Measurements from ENCODE around the gene ABCC8. TPM values are rescaled to one million over a fixed set of nuclear protein-coding genes. Genes with fewer than 3 reads are reported as not detected.

The ABCC8 gene
- total RNA-seq, 1 experiment from 2014 or later = not detected

DNA sequence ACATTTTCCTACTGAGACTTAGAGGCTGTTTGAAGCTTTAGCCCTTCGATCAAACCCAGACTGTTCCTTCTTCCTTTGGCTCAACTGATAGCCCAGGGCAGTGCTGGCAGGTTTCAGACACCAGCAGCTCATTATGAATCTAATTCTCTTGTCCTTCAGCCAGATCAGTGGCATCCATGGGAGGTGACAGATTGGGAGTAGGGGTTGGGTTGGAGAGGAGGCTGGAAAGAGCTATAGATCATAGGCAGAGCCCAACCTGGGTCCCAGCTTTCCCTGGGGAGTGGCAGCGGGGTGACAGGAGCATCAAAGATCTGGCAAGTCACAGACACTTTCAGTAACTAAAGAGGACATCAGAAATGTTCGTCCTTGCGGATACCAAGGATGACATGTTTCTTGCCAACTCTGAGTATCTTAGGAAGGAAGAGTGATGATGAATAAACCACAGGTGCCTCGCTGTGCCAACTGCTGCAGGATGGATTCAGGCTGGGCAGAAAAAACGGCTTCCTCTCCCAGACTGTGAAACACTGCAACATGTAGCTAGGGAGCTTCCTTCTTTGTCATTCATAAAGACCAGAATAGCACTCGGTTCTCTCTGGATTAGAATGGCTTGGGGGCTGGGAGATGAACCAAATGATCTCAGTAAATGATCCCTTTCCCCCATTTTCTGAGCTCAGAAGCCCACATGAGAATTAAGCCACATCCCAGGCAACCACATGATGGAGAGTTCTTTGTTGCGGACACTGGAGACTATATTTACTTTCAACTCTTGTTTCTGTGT, 19.1 kb downstream of the ABCC8 start:
- Mint-ChIP-seq H3K36me3 (ENCODE audit: insufficient read depth, unreplicated experiment) (no peaks in the 10 kb centered on the region), H3K27ac (ENCODE audit: unreplicated experiment) (no peak overlapping the region), H3K9me3 (ENCODE audit: unreplicated experiment) (no peaks in the 10 kb centered on the region), H3K4me1 (ENCODE audit: low read depth, unreplicated experiment) (no peaks in the 10 kb centered on the region), H3K27me3 (ENCODE audit: insufficient read depth, unreplicated experiment) (peaks cover 15% of the 10 kb centered on the region), H3K4me3 (ENCODE audit: unreplicated experiment) (no peak overlapping the region)
- TF ChIP-seq CTCF (IDR thresholded peaks at IDR 0.05; ENCODE audit: insufficient read depth in 1 of 2, low read depth in 1 of 2, low read length in 1 of 2, severe bottlenecking in 1 of 2, unreplicated experiment in 1 of 2) = no peak
- H3K36me3 ChIP-seq (ENCODE audit: control insufficient read depth, insufficient read depth, low read length) = no peaks in the 10 kb centered on the region
- BruUV-seq (replicated peaks) = no TSS peak
- CTCF ChIA-PET = interaction anchor here (0.9 kb wide), 1 partner anchor 11 kb away, joined by 3 read pairs; no protein-coding TSS in a partner anchor
- H3K27me3 ChIP-seq (replicated peaks; ENCODE audit: control insufficient read depth, insufficient read depth, low read length) = peaks cover 2% of the 10 kb centered on the region
- POLR2A ChIA-PET = no interaction called here
- intact Hi-C loops (cut with micrococcal nuclease; ENCODE audit: unreplicated experiment) = no loop called here
- no peak overlapping the region for H3K4me3 ChIP-seq (ENCODE audit: low read depth, low read length)
- H3K9me3 ChIP-seq = no peaks in the 10 kb centered on the region
- DNase-seq = no peak
- H3K4me1 ChIP-seq = no peaks in the 10 kb centered on the region

DNA sequence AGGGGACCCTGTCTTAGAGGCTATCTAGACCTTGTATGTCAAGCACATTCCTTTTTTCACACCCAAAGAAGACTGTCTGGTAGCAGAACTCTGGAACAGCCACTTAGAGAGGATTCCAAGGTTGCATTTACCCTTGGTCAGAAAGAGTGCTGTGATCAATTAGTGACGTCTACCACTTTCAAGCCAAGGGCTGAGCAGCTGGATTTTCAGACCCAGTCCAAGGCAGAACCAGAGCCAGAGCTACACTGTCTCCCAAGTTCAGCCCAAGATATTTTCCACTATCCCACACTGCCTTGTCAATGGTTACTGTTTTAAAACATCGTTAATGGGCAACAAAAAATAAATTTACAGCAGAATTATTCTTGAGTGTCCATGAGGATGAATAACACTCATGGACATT, 24.0 kb downstream of the ABCC8 start:
- Mint-ChIP-seq H3K27me3 (ENCODE audit: insufficient read depth, unreplicated experiment) (peaks cover 21% of the 10 kb centered on the region), H3K9me3 (ENCODE audit: unreplicated experiment) (no peaks in the 10 kb centered on the region), H3K4me3 (ENCODE audit: unreplicated experiment) (no peak overlapping the region), H3K36me3 (ENCODE audit: insufficient read depth, unreplicated experiment) (no peaks in the 10 kb centered on the region), H3K27ac (ENCODE audit: unreplicated experiment) (no peak overlapping the region), H3K4me1 (ENCODE audit: low read depth, unreplicated experiment) (no peaks in the 10 kb centered on the region)
- intact Hi-C loops (cut with micrococcal nuclease; ENCODE audit: unreplicated experiment) = no loop called here
- Histone ChIP-seq H3K36me3 (ENCODE audit: control insufficient read depth, insufficient read depth, low read length) (no peaks in the 10 kb centered on the region), H3K4me3 (ENCODE audit: low read depth, low read length) (no peak overlapping the region), H3K4me1 (no peaks in the 10 kb centered on the region), H3K9me3 (no peaks in the 10 kb centered on the region; the same call in 1 of the 2 replicates), H3K27me3 (replicated peaks; ENCODE audit: control insufficient read depth, insufficient read depth, low read length) (no peaks in the 10 kb centered on the region; the same call in none of the 2 replicates)
- no TSS peak for BruUV-seq (replicated peaks)
- TF ChIP-seq CTCF (IDR thresholded peaks at IDR 0.05; ENCODE audit: insufficient read depth in 1 of 2, low read depth in 1 of 2, low read length in 1 of 2, severe bottlenecking in 1 of 2, unreplicated experiment in 1 of 2) = no peak
- CTCF ChIA-PET = no interaction called here
- no peak for DNase-seq
- POLR2A ChIA-PET = interaction anchor here (0.6 kb wide), 1 partner anchor 16 kb away, joined by 4 read pairs; no protein-coding TSS in a partner anchor

DNA sequence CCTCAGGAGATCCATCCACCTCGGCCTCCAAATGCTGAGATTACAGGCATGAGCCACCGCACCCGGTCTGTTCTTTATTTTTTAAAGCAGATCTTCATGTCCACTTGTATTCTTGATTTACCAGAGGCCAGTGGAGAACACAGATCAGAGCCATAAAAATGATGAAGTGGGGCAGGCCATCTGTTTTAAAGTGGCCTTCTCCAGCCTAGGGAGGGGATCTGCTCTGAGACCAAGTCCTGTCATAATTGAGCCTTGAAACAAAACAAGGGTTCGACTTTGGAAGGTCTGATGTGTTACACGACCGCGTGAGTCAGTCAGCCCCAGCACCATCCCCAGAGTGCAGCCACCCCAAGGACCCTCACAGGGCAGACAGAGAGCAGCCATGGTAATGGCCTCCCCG, 27.5 kb downstream of the ABCC8 start:
- no peak overlapping the region for H3K4me3 ChIP-seq (ENCODE audit: low read depth, low read length)
- no peaks in the 10 kb centered on the region; the same call in 1 of the 2 replicates for H3K9me3 ChIP-seq
- no TSS peak for BruUV-seq (replicated peaks)
- CTCF ChIA-PET = no interaction called here
- H3K4me1 Mint-ChIP-seq (ENCODE audit: low read depth, unreplicated experiment) = no peaks in the 10 kb centered on the region
- no peaks in the 10 kb centered on the region for H3K36me3 Mint-ChIP-seq (ENCODE audit: insufficient read depth, unreplicated experiment)
- H3K36me3 ChIP-seq (ENCODE audit: control insufficient read depth, insufficient read depth, low read length) = no peaks in the 10 kb centered on the region
- no peaks in the 10 kb centered on the region for H3K27me3 ChIP-seq (replicated peaks; ENCODE audit: control insufficient read depth, insufficient read depth, low read length)
- intact Hi-C loops (cut with micrococcal nuclease; ENCODE audit: unreplicated experiment) = no loop called here
- no peak for DNase-seq
- no peak overlapping the region for H3K4me3 Mint-ChIP-seq (ENCODE audit: unreplicated experiment)
- H3K27ac Mint-ChIP-seq (ENCODE audit: unreplicated experiment) = no peak overlapping the region
- H3K27me3 Mint-ChIP-seq (ENCODE audit: insufficient read depth, unreplicated experiment) = peaks cover 15% of the 10 kb centered on the region
- H3K9me3 Mint-ChIP-seq (ENCODE audit: unreplicated experiment) = no peaks in the 10 kb centered on the region
- TF ChIP-seq CTCF (IDR thresholded peaks at IDR 0.05; ENCODE audit: insufficient read depth in 1 of 2, low read depth in 1 of 2, low read length in 1 of 2, severe bottlenecking in 1 of 2, unreplicated experiment in 1 of 2) = no peak
- H3K4me1 ChIP-seq = no peaks in the 10 kb centered on the region
- POLR2A ChIA-PET = no interaction called here

Measured in Caco-2 (cell line).